HG03439 (cell line): Measurements from ENCODE around the gene CHL1.

Source experiments
- ATAC-seq: cut with Tn5 transposase; IDR thresholded peaks from one replicate; pipeline ENCODE4 v1.9.1; 2021; ENCODE audit warnings: mild to moderate bottlenecking, moderate library complexity; ENCODE audit not compliant: unreplicated experiment

Gene CHL1

GRCh38 chr3:396293-396692, 199.7 kb downstream of the CHL1 start:
- ATAC-seq, result no peak

DNA sequence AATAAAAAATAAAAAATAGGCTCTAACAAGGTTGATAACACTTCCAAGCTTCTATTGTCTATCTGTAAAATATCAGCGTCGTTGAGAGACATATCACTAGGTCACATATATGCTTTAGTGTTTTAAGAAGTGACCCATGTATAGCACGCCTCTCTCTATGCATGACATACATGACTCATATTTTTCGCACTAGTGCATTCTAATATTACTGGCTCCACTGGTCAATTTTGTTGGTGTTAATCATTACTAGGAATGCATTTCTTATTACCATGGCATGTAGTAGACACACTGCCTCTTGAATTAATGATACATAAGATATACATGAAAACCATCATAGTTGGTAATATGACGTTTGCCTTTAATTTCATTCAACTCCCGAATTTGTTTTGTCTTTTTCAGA, 203.1 kb downstream of the CHL1 start:
- no peak for ATAC-seq

DNA sequence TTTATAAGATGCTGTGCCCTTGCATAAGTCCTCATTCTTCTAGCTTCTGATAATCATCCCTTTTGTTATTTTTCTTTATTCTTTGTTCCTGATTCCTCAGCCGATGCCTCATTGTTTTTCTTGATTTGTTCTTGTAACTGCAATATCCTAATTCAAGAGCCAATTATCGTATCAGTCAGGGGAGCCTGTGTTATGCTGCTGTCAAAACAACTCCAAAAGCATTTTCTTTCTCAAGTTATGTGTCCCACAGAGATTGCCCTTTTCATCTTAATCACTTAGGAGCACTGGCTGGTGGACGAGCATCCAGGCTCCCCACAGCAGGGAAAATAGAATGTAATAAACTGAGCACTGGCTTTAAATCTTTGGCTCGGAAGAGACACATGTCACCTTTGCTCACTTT, 207.3 kb downstream of the CHL1 start:
- no peak for ATAC-seq

DNA sequence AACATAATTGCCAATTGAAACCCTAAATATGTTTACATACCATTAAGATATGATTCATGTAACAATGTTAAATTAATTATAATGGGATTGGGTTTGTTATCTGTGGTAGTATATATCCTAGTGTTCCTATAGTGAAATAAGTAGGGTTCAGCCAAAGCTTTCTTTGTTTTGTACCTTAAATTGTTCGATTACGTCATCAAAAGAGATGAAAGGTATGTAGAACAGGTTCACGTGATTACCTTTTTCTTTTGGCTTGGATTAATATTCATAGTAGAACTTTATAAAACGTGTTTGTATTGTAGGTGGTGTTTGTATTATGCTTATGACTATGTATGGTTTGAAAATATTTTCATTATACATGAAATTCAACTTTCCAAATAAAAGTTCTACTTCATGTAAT, 212.4 kb downstream of the CHL1 start:
- ATAC-seq, result no peak

- no peak for ATAC-seq
Observed at GRCh38 chr3:411226-411625, 214.7 kb downstream of the CHL1 start.

DNA sequence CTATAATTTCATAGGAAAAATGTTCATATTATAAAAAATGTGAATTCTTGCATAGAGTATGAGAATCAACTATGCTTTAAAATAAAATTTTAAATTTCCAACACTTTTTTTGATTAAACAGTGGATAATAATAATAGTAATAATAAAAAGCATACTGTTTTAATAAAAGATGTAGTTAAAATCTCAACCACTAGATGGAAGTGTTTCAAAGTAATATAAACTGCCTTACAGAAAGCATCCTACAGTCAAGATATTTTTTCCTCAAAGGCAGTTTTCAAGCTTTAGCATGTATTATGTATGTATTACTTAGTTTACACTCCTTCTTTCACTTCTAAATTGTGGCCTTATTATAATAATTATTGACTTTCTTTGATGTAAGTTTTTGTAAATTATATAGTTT, 217.5 kb downstream of the CHL1 start:
- peak; percentile 59 for ATAC-seq

GRCh38 chr3:418239-418929, 221.8 kb downstream of the CHL1 start:
- ATAC-seq, result no peak

DNA sequence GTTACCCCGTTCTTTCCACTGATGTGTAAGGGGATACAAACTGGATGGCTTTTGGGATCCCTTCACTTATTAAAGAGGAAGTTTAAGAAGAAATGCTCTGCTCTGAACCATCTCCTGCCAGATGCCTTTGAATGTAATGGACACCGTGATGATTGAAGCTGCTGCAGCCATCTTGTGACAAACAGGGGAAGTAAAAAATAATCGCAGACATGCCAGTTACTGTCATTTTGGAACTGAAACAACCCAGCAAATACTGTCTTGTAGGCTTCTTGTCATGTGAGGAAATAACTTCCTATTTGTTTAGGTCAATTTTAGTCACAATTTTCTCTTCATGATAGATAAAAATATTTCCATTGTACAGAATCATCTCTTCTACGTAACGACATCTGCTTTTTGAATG, 224.0 kb downstream of the CHL1 start:
- ATAC-seq, result peak; percentile 85

DNA sequence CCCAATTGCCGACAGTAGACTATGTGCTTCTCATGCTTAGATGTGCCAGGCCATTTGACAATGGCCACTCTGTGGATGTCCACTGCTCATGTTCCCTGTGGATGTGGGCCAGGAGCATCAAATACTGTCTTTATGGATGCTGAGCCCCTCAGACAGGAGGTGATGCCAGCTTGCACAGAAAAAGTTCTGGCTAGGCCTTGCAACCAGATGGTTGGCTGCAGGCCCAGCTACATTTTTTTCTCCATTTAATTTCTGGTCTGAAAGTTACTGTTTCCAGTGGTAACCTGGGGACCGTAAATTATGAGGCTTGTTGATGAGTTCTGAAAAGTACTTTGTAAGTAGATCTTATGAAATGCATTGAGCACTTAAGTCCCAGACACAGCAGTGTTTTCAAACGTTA, 228.5 kb downstream of the CHL1 start:
- ATAC-seq, result no peak

- ATAC-seq, result no peak
Observed at GRCh38 chr3:426072-426471, 229.5 kb downstream of the CHL1 start.

- no peak for ATAC-seq
Observed at GRCh38 chr3:427128-427527, 230.6 kb downstream of the CHL1 start.

DNA sequence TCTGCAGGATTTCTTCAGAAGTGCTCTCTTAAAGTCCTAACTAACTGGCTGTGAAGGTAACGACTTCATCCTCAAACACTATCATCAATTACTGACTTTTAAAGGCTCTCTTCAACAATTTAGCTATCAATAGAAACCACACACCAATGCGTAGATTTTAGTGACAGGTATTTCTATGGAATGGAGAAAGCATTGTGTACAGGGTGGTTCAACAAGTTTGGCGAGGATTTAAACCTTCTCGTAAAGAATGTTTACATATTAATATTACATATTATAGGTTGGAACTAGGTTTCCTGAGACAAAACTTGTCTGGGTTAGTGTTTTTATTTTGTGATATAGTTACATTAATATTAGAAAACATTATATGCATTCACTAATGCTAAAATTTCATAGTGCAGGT, 233.6 kb downstream of the CHL1 start:
- ATAC-seq, result no peak

GRCh38 chr3:435161-435560, 238.6 kb downstream of the CHL1 start:
- no peak for ATAC-seq

GRCh38 chr3:436053-436452, 239.5 kb downstream of the CHL1 start:
- ATAC-seq, result no peak

DNA sequence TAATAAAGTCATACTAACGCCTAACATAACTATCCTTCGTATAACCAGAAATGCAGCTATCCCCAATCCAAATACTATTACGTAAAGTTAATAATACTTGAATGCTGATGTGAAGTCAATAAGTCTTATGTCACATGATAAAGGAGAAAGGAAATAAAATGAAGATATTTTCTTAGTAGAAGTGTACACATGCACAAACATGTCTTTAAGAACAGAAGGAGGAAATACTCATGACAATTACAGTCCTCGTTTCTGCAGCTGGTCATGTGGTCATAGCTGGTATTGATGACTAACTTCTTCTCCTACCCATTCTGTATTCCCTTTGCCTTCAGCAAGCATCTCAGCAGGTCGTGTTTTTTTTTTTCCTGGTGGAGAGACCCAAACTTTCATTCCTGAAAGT, 244.3 kb downstream of the CHL1 start:
- no peak for ATAC-seq

- ATAC-seq, result no peak
Observed at GRCh38 chr3:445960-446359, 249.4 kb downstream of the CHL1 start.

DNA sequence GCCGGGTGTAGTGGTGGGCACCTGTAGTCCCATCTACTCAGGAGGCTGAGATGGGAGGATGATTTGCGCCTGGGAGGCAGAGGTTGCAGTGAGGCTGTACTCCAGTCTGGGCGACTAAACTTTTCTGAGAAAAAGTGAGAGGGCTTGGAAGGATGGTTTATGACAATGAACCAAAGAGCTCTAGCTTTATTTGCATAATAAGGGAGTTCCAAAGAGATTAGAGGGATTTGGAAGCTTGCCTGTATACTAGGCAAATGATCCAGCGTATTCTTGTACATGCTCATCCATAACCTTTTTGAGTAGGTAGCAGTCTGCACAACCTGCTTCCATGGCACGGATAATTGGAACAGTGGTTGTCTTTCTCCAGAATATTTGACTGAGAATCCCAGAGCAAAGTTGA, 251.1 kb downstream of the CHL1 start:
- no peak for ATAC-seq

DNA sequence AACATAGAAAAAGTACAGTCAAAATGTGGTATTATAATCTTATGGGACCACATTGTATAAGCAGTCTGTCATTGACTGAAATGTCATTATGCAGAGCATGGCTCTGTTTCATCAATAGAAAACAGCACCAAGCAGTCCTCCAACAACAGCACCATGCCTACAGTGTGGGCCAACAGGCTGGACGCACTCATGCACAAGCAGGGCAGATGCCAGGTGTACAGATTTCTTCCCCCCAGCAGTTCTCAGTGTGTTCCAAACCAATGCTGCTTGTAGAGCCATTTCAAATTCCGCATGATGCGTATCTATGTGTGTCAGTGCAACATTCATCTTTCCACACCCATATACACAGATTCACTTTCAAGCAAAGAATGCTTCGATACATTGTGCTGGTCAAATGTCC, 253.1 kb downstream of the CHL1 start:
- no peak for ATAC-seq

DNA sequence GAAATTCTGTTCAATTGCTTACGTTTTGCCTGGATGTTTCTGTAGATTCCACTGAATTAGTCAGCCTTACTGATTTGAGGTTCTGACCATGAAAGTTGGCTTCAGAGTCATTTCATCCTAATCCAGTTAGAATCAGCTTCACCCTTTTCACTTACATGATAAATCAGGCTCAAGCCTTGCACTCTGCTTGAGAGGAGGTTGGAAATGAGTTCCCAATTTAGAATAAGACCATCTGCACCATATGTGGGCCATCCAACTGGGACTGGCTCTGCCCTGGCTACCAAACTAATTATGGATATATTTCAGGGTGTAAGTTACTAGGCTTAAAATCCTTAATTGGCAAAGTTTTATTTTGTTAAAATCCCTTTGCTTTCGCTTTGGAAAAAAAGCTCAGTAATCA, 255.7 kb downstream of the CHL1 start:
- no peak for ATAC-seq

GRCh38 chr3:453106-453505, 256.5 kb downstream of the CHL1 start:
- ATAC-seq, result no peak

DNA sequence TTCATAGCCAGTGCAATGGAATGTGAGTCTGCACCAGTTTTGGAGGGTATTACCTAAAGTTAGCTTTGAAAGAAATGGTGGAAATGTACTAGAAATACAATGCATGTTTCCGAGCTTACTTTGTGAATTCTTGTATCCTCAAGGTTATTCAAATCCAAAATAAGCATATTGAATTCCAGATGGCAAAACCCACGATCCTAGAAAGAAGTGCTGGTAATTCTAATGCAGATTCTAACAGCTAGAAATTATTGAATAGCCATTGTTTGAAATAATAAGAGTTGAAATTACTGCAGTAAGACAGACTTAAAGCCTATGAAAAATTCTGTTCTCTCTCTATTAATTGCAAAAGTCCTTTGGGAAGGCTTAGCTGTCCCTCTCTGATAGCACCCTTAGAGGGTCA, 258.4 kb downstream of the CHL1 start:
- ATAC-seq, result no peak

- ATAC-seq, result no peak
Observed at GRCh38 chr3:458124-458523, 261.6 kb downstream of the CHL1 start.

DNA sequence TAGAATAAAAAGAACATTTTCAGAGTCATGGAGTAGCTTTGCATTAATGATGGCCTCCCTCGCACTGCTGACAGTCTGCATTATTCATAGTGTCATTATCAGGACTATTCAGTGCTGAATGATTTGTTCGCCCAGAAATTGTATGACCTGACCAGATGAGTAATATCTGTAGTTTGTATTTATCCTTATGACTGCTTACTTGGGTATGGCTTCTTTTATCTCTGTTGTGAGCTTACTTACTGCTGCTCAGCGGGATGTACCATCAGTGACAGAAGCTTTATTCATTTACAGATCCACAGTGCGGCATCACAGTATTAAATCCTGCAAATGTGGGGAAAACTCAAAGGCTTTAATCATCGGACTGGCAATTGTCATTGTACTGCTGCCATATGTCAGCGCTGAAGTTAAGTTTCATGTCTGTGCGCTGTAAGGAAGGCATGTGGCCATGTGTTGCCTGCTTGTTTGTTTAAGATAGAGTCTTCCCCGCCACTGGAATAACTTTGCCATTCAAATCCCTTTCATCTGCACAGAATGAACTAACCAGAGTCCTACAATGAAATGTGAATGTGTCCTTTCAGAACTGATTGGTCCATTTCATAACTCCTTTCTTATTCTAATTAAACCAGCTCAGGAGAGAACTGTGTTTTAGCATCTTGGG, 262.2 kb downstream of the CHL1 start:
- peak; percentile 69 for ATAC-seq
